ENCODE results near the gene ATP2C1. TPM values are rescaled to one million over a fixed set of nuclear protein-coding genes. Genes with fewer than 3 reads are reported as not detected.
A peak's percentile ranks its signal among the peaks of the same experiment; 100 is the strongest.

The ATP2C1 gene
- total RNA-seq, 6 experiments from 2014 or later: 101 to 124 (median 112) TPM

DNA sequence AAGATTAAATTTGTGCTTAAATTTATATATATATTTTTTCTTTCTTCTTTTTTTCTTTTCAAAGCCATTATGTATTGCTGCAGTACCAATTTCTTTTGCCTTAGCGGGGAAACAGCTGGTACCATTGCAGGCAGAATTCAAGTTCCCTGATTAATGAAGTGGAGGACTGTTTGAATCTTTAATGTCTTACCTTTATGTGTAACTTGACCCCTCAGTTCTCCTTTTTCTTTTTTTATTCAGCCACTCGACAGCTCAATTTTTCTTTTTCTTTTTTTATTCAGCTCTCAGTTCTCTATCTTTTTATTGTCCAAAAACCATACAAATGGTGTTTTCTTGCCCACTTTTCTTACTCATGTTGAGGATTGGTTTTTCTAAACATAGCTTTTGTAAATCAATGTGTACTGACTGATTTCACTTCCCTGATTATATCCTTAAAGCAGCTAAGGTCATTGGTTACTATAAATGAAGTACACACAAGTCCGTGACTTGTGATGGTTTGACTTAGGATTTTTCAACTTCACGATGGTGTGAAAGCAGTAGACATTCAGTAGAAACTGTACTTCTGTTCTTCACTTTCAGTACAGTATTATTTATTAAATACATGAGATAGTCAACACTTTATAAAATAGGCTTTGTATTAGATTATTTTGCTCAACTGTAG, 22.8 kb downstream of the ATP2C1 start:
- DNase-seq: no peak
- no peak overlapping the region for H3K27ac Mint-ChIP-seq
- peaks cover 49% of the 10 kb centered on the region for H3K4me1 Mint-ChIP-seq (ENCODE audit: low read depth)
- TF ChIP-seq, protein P1, sequence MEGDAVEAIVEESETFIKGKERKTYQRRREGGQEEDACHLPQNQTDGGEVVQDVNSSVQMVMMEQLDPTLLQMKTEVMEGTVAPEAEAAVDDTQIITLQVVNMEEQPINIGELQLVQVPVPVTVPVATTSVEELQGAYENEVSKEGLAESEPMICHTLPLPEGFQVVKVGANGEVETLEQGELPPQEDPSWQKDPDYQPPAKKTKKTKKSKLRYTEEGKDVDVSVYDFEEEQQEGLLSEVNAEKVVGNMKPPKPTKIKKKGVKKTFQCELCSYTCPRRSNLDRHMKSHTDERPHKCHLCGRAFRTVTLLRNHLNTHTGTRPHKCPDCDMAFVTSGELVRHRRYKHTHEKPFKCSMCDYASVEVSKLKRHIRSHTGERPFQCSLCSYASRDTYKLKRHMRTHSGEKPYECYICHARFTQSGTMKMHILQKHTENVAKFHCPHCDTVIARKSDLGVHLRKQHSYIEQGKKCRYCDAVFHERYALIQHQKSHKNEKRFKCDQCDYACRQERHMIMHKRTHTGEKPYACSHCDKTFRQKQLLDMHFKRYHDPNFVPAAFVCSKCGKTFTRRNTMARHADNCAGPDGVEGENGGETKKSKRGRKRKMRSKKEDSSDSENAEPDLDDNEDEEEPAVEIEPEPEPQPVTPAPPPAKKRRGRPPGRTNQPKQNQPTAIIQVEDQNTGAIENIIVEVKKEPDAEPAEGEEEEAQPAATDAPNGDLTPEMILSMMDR (IDR thresholded peaks at IDR 0.05): no peak
- H3K27me3 Mint-ChIP-seq (ENCODE audit: insufficient read depth): no peaks in the 10 kb centered on the region
- H3K4me3 Mint-ChIP-seq: no peak overlapping the region
- peaks cover 23% of the 10 kb centered on the region for H3K36me3 Mint-ChIP-seq (ENCODE audit: low read depth)
- H3K9me3 Mint-ChIP-seq: no peaks in the 10 kb centered on the region

DNA sequence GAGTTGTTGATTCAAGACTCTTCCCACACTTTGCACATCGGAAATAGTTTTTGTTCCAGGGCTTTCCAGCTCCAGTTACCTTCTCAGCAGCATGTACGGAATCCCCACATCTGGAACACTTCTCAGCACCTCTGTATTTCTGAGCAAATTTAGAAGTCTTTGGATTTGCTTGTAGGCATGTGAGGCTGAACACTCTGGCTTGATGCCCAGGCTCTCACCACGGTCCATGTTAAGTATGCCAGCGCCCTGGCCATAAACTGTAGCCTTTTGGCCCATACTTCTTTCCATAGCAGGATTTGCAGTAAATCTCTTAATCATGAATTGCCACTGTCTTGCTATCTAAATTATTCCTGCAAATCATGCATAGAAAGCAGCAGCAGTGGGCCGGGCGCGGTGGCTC, 24.4 kb downstream of the ATP2C1 start:
- TF ChIP-seq, protein P1 (IDR thresholded peaks at IDR 0.05): no peak
- Mint-ChIP-seq H3K4me1 (ENCODE audit: low read depth) (peaks cover 61% of the 10 kb centered on the region), H3K4me3 (no peak overlapping the region), H3K27me3 (ENCODE audit: insufficient read depth) (no peaks in the 10 kb centered on the region), H3K36me3 (ENCODE audit: low read depth) (peaks cover 35% of the 10 kb centered on the region), H3K27ac (no peak overlapping the region), H3K9me3 (no peaks in the 10 kb centered on the region)
- DNase-seq: no peak

DNA sequence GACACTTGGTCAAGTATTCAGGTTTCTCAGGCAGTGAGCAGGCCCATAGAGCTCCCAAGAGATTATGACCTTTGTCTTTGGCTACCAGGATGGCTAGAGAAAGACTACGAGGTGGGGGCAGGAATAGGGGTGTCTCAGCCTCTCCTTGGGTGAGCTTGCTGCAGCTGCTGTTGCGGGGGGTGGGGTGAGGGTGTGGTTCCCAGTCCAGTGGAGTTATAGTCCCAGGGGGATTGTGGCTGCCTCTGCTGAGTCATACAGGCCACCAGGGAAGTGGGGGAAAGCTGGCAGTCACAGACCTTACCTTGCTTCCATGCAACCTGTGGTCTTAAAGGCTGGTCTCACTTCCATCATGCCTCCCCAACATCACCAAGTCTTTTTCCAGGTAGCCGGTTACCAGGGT, 31.7 kb downstream of the ATP2C1 start:
- Mint-ChIP-seq H3K4me1 (ENCODE audit: low read depth) (peaks cover 86% of the 10 kb centered on the region), H3K36me3 (ENCODE audit: low read depth) (peaks cover 38% of the 10 kb centered on the region), H3K27me3 (ENCODE audit: insufficient read depth) (no peaks in the 10 kb centered on the region), H3K4me3 (no peak overlapping the region), H3K27ac (peak overlapping the region; percentile 97), H3K9me3 (peaks cover 17% of the 10 kb centered on the region)
- TF ChIP-seq, protein P1 (IDR thresholded peaks at IDR 0.05): no peak
- DNase-seq: no peak

DNA sequence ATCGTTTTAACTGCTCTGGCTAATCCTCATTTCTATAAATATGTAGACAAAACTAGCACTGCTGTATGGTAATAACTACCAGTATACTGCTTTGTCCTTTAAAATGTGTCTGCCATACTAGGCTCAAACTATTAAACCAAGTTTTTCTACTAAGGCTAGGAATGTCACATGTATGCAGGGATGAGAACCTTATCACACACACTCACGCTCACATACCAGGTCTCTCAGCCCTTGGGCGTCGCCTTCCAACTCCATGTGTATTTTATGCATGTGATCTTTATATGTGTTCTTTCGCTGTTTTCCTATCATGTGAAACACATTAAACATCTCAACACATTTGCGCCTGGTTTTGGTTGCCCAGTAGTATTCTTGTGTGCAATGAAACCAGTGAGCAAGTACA, 32.6 kb downstream of the ATP2C1 start:
- TF ChIP-seq, protein P1 (IDR thresholded peaks at IDR 0.05): no peak
- Mint-ChIP-seq H3K27me3 (ENCODE audit: insufficient read depth) (no peaks in the 10 kb centered on the region), H3K27ac (peak overlapping the region; percentile 97), H3K36me3 (ENCODE audit: low read depth) (peaks cover 45% of the 10 kb centered on the region), H3K9me3 (peaks cover 17% of the 10 kb centered on the region), H3K4me3 (peak overlapping the region; percentile 80), H3K4me1 (ENCODE audit: low read depth) (peaks cover 88% of the 10 kb centered on the region)
- no peak for DNase-seq

DNA sequence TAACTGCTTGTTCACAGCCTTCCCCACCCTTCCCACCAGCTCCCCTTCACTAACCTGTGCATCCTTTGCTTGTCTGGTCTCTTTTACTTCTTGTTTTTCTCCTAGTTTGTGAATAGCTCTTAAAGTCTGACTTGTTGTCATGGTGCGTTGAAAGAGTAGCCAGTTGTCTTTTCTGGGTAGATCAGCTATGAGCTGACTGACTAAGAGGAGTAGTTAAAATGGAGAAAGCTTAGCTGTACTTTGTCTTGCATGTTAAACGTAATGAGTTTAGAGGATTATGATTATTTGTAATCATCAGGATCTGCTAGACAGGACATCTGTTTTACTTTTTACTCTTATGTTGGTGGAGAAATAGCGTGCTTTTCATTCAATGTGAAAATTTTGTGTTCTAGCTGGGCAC, 35.9 kb downstream of the ATP2C1 start:
- TF ChIP-seq, protein P1 (IDR thresholded peaks at IDR 0.05): no peak
- DNase-seq: no peak
- H3K27me3 Mint-ChIP-seq (ENCODE audit: insufficient read depth): peaks cover 1% of the 10 kb centered on the region; the same call in 1 of the 2 replicates
- H3K4me3 Mint-ChIP-seq: peak overlapping the region; percentile 50; the same call in 1 of the 2 replicates
- peaks cover 83% of the 10 kb centered on the region for H3K4me1 Mint-ChIP-seq (ENCODE audit: low read depth)
- peaks cover 5% of the 10 kb centered on the region for H3K9me3 Mint-ChIP-seq
- H3K36me3 Mint-ChIP-seq (ENCODE audit: low read depth): peaks cover 35% of the 10 kb centered on the region
- peak overlapping the region; percentile 62 for H3K27ac Mint-ChIP-seq
